ACHN (cell line): ENCODE results near the gene PITPNM3.

Source experiments
- DNase-seq: peaks from one replicate; pipeline ENCODE4 v3.0.0-alpha.2; 2015
- in situ Hi-C: cut with HindIII; loops from 2 replicates; pipeline ENCODE4 v1.10.0; 2017; ENCODE audit warnings: low sequenced_read_pairs, low pct_ligation_motif_present, low pct_unique_long_range_greater_than_20kb

PITPNM3 gene

GRCh38 chr17:6557040-6557438, 684 bp upstream of the PITPNM3 start:
- in situ Hi-C loops: no loop called here
- no peak for DNase-seq

GRCh38 chr17:6555331-6556120, 829 bp downstream of the PITPNM3 start:
- DNase-seq: peak; percentile 88
- in situ Hi-C loops: no loop called here

GRCh38 chr17:6554871-6555330, 1.5 kb downstream of the PITPNM3 start:
- no peak for DNase-seq
- in situ Hi-C loops: no loop called here

- DNase-seq: no peak
- in situ Hi-C loops: no loop called here
Observed at GRCh38 chr17:6554342-6554741, 2.0 kb downstream of the PITPNM3 start.

- DNase-seq: no peak
- in situ Hi-C loops: no loop called here
Observed at GRCh38 chr17:6551869-6552531, 4.4 kb downstream of the PITPNM3 start.

GRCh38 chr17:6551356-6551755, 5.0 kb downstream of the PITPNM3 start:
- no peak for DNase-seq
- in situ Hi-C loops: no loop called here

- DNase-seq: no peak
- in situ Hi-C loops: no loop called here
Observed at GRCh38 chr17:6549384-6550036, 6.8 kb downstream of the PITPNM3 start.

- in situ Hi-C loops: no loop called here
- no peak for DNase-seq
Observed at GRCh38 chr17:6548578-6549330, 7.6 kb downstream of the PITPNM3 start.

GRCh38 chr17:6548034-6548433, 8.3 kb downstream of the PITPNM3 start:
- DNase-seq: no peak
- in situ Hi-C loops: no loop called here

- in situ Hi-C loops: no loop called here
- DNase-seq: no peak
Observed at GRCh38 chr17:6547336-6547735, 9.0 kb downstream of the PITPNM3 start.

- DNase-seq: peak; percentile 65
Observed at GRCh38 chr17:6546069-6546718, 10.2 kb downstream of the PITPNM3 start.

GRCh38 chr17:6545291-6545690, 11.1 kb downstream of the PITPNM3 start:
- in situ Hi-C loops: no loop called here

More at GRCh38 chr17:6546069-6546718, 10.2 kb downstream of the PITPNM3 start:
- in situ Hi-C loops: no loop called here

GRCh38 chr17:6544011-6544370, 12.4 kb downstream of the PITPNM3 start:
- in situ Hi-C loops: no loop called here
- DNase-seq: no peak

More at GRCh38 chr17:6545291-6545690, 11.1 kb downstream of the PITPNM3 start:
- no peak for DNase-seq

GRCh38 chr17:6543079-6544010, 13.0 kb downstream of the PITPNM3 start:
- no peak for DNase-seq

GRCh38 chr17:6542577-6542976, 13.8 kb downstream of the PITPNM3 start:
- in situ Hi-C loops: no loop called here
- DNase-seq: no peak

More at GRCh38 chr17:6543079-6544010, 13.0 kb downstream of the PITPNM3 start:
- in situ Hi-C loops: no loop called here

- in situ Hi-C loops: no loop called here
- no peak for DNase-seq
Observed at GRCh38 chr17:6541886-6542285, 14.5 kb downstream of the PITPNM3 start.

GRCh38 chr17:6539871-6540270, 16.5 kb downstream of the PITPNM3 start:
- in situ Hi-C loops: no loop called here
- no peak for DNase-seq
